Putamen (tissue), 1 donor: Measurements from ENCODE around the gene PPP6R3.

ENCODE experiments used
- DNase-seq: peaks from one replicate; pipeline ENCODE4 v3.0.0-alpha.2; 2016; ENCODE audit warnings: low spot score

The PPP6R3 gene, protein sequence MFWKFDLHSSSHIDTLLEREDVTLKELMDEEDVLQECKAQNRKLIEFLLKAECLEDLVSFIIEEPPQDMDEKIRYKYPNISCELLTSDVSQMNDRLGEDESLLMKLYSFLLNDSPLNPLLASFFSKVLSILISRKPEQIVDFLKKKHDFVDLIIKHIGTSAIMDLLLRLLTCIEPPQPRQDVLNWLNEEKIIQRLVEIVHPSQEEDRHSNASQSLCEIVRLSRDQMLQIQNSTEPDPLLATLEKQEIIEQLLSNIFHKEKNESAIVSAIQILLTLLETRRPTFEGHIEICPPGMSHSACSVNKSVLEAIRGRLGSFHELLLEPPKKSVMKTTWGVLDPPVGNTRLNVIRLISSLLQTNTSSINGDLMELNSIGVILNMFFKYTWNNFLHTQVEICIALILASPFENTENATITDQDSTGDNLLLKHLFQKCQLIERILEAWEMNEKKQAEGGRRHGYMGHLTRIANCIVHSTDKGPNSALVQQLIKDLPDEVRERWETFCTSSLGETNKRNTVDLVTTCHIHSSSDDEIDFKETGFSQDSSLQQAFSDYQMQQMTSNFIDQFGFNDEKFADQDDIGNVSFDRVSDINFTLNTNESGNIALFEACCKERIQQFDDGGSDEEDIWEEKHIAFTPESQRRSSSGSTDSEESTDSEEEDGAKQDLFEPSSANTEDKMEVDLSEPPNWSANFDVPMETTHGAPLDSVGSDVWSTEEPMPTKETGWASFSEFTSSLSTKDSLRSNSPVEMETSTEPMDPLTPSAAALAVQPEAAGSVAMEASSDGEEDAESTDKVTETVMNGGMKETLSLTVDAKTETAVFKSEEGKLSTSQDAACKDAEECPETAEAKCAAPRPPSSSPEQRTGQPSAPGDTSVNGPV

GRCh38 chr11:68460741-68461574 is at the start of gene PPP6R3:
Gene PPP6R3, plus strand, starts transcription at chr11:68460752. Its CDS starts 76,913 bp downstream, at chr11:68537665.
- DNase-seq: no peak

GRCh38 chr11:68411501-68411991 is 49.0 kb upstream of the PPP6R3 start:
- DNase-seq: no peak

GRCh38 chr11:68412593-68413475 is 47.7 kb upstream of the PPP6R3 start:
- no peak for DNase-seq

GRCh38 chr11:68413591-68413999 is 47.0 kb upstream of the PPP6R3 start:
- no peak for DNase-seq

DNA sequence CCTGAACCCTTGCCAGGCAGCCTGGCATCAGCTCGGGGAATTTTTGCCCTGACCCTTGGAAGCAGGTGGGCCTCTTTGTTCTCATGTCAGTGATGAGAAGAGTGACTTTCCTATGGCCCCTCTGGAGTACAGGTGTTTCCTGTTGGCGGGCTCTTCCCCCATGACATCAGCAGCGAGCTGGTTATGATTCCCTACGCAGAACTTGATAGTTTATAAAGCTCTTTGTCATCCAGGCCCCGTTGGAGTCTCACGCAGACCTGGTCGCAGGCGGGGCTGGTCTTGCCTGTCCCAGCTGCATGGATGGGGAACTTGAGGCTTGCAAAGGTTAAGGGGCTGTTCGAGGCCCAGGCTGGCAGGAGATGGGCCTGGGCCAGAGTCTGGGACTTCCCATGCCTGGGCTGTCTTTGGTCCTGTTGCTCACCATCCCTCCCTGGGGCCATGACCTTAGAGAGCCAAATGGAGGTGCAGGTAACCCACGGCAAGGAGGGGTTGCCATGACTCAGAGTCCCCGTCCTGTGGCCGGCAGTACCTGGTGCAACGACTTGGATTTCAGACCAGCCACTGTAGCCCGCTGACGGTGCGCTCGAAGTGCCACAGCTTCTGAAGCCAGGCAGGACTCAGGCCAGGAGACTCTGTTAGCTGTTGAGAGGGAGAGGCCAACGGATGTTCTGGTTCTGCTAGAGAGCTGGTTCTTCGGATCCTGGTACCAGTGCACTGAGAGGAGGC is 45.9 kb upstream of the PPP6R3 start:
- DNase-seq: no peak

- DNase-seq: no peak
These were observed 44.4 kb upstream of the PPP6R3 start for GRCh38 chr11:68416070-68416578.

- DNase-seq: no peak
These were observed 41.9 kb upstream of the PPP6R3 start for GRCh38 chr11:68418648-68419047.

DNA sequence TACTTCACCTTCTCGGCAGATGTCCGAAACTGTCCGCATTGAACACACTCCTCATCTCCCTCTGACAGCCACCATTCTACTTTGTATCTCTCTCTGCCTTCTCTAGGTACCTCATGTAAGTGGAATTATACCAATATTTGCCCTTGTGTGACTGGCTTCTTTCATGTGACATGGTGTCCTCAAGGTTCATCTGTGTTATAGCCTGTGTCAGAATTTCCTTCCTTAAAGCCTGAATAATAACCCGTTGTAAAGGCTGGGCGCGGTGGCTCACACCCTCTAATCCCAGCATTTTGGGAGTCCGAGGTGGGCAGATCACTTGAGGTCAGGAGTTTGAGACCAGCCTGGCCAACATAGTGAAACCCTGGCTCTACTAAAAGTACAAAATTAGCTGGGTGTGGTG is 40.4 kb upstream of the PPP6R3 start:
- no peak for DNase-seq

GRCh38 chr11:68423481-68423880 is 37.1 kb upstream of the PPP6R3 start:
- DNase-seq: no peak

GRCh38 chr11:68424101-68424632 is 36.4 kb upstream of the PPP6R3 start:
- no peak for DNase-seq

DNA sequence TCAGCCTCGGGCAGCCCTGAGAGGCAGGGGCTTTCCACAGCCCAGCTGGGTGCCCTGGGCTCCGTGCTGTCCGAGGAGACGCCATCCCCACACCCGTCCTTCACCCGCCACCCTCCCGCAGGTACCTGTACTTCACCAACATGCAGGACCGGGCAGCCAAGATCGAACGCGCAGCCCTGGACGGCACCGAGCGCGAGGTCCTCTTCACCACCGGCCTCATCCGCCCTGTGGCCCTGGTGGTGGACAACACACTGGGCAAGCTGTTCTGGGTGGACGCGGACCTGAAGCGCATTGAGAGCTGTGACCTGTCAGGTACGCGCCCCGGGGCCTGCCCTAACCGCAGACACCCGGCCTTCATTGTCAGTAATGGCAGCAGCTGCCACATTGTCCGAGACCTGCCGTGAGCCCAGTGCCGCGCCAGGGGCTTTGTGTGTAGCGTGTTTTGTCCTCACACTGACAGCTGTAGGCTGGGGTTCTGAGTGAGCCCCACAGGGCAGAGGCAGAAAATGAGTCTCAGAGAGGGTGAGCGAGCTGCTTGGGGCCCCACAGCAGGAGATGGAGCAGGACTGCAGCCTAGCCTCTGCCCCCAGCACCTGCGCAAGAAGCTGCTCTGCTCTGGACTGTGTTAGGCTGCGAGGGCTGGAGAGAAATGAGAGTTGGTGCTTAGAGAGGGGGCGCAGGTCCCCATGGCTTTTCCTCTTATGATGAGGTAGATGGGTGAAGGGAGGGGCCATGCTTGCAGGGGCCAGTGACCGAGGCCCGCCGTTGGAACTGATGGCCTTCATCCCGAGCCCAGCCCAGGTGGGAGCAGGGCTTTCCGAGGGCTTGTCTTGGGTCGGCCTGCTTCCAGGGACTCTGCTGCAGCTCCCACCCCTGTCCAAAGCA is 35.3 kb upstream of the PPP6R3 start:
- DNase-seq: no peak

- no peak for DNase-seq
These were observed 34.6 kb upstream of the PPP6R3 start for GRCh38 chr11:68425866-68426380.

GRCh38 chr11:68429661-68430060 is 30.9 kb upstream of the PPP6R3 start:
- no peak for DNase-seq

DNA sequence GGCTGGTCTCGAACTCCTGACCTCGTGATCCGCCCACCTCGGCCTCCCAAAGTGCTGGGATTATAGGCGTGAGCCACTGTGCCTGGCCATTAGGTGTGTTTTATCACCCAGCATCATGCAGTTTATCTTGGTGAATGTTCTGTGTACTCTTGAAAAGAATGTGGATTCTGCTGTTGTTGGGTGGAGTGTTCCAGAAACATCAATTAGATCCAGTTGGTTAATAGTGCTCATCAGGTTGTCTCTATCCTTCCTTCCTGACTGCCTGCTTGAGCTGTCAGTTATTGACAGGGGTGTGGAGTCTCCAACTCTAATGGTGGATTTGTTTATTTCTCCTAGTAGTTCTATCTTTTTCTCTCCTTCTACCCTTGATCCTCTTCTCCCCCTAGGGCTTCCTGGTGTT is 30.2 kb upstream of the PPP6R3 start:
- no peak for DNase-seq

- DNase-seq: no peak
These were observed 29.8 kb upstream of the PPP6R3 start for GRCh38 chr11:68430801-68431200.

DNA sequence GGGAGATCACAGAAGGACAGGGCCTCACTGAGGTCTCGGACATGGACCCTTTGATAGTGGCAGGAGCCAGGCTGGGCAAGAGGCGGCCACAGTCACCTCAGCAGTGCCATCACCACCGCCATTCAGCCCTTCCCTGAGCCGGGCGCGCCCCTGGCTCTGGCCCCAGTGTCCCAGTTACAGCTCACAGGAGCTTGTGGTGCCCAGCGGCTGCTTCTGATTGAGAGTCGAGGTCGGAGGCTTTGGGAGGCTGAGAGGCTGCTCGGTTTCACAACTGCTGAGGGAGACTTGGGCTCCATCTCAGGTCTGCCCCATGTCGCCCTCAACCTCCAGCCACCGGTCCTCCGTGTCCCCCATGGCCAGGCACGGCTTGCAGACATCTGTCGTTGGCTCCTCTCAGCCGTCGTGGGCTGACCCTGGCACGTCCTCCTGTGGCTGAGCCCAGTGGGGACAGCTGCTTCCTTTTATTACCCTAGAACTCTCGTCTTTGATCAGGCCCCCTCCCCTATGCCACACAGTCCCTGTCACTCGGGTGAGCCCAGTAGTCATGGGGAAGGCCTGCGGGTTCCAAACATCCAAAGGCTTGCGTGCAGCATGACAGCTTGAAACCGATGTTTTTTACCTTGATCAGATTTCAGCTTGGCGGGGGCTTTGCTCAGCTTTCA is 28.4 kb upstream of the PPP6R3 start:
- no peak for DNase-seq

GRCh38 chr11:68432874-68433273 is 27.7 kb upstream of the PPP6R3 start:
- no peak for DNase-seq

- no peak for DNase-seq
These were observed 27.0 kb upstream of the PPP6R3 start for GRCh38 chr11:68433541-68433940.
